HUES48 (cell line): ENCODE results near the gene UNC5A.
A peak's percentile ranks its signal among the peaks of the same experiment; 100 is the strongest.

ENCODE experiments used
- H3K27ac ChIP-seq: one replicate; pipeline ENCODE4 v1.7.0; 2013; ENCODE audit warnings: low read depth, low read length, inconsistent platforms
- H3K27me3 ChIP-seq: 2 replicates; pipeline ENCODE4 v1.6.1; 2013; ENCODE audit warnings: mild to moderate bottlenecking, low read length; ENCODE audit not compliant: control insufficient read depth, insufficient read depth
- H3K36me3 ChIP-seq: 2 replicates; pipeline ENCODE4 v1.6.1; 2013; ENCODE audit warnings: low read length; ENCODE audit not compliant: control insufficient read depth, insufficient read depth
- H3K4me1 ChIP-seq: 2 replicates; pipeline ENCODE4 v1.6.1; 2013; ENCODE audit warnings: mild to moderate bottlenecking, low read length; ENCODE audit not compliant: control insufficient read depth, insufficient read depth
- H3K4me3 ChIP-seq: 2 replicates; pipeline ENCODE4 v1.5.1; 2013; ENCODE audit warnings: mild to moderate bottlenecking, low read depth, low read length
- H3K9ac ChIP-seq: 2 replicates; pipeline ENCODE4 v1.6.1; 2013; ENCODE audit warnings: mild to moderate bottlenecking, low read depth, low read length, moderate library complexity
- H3K9me3 ChIP-seq: 2 replicates; pipeline ENCODE4 v1.6.1; 2013; ENCODE audit warnings: low read length; ENCODE audit not compliant: control insufficient read depth, insufficient read depth

Gene UNC5A

GRCh38 chr5:176816043-176816745 lies 5.8 kb downstream of the UNC5A start:
- H3K9me3 ChIP-seq: no peaks in the 10 kb centered on the region
- H3K4me1 ChIP-seq: peaks cover 14% of the 10 kb centered on the region; the same call in 1 of the 2 replicates
- no peak overlapping the region for H3K9ac ChIP-seq
- H3K36me3 ChIP-seq: no peaks in the 10 kb centered on the region
- peaks cover 26% of the 10 kb centered on the region for H3K27me3 ChIP-seq
- H3K4me3 ChIP-seq: no peak overlapping the region
- no peak overlapping the region for H3K27ac ChIP-seq

- Histone ChIP-seq H3K4me3 (peak overlapping the region; percentile 52; the same call in 1 of the 2 replicates), H3K36me3 (no peaks in the 10 kb centered on the region), H3K27ac (no peak overlapping the region), H3K9me3 (no peaks in the 10 kb centered on the region), H3K9ac (no peak overlapping the region), H3K4me1 (peaks cover 14% of the 10 kb centered on the region; the same call in 1 of the 2 replicates), H3K27me3 (peaks cover 20% of the 10 kb centered on the region)
These were observed 6.5 kb downstream of the UNC5A start for GRCh38 chr5:176816791-176817347.

GRCh38 chr5:176817369-176817840 lies 7.0 kb downstream of the UNC5A start:
- no peaks in the 10 kb centered on the region for H3K36me3 ChIP-seq
- H3K4me3 ChIP-seq: peak overlapping the region; percentile 59; the same call in 1 of the 2 replicates
- H3K4me1 ChIP-seq: peaks cover 14% of the 10 kb centered on the region; the same call in 1 of the 2 replicates
- H3K27ac ChIP-seq: no peak overlapping the region
- H3K27me3 ChIP-seq: peaks cover 14% of the 10 kb centered on the region
- no peak overlapping the region for H3K9ac ChIP-seq
- H3K9me3 ChIP-seq: no peaks in the 10 kb centered on the region

GRCh38 chr5:176817841-176818377 lies 7.5 kb downstream of the UNC5A start:
- H3K9me3 ChIP-seq: no peaks in the 10 kb centered on the region
- H3K9ac ChIP-seq: no peak overlapping the region
- H3K36me3 ChIP-seq: no peaks in the 10 kb centered on the region
- no peak overlapping the region for H3K27ac ChIP-seq
- peaks cover 14% of the 10 kb centered on the region; the same call in 1 of the 2 replicates for H3K4me1 ChIP-seq
- H3K27me3 ChIP-seq: peaks cover 10% of the 10 kb centered on the region
- H3K4me3 ChIP-seq: peak overlapping the region; percentile 59

- Histone ChIP-seq H3K9me3 (no peaks in the 10 kb centered on the region), H3K4me3 (peak overlapping the region; percentile 59), H3K27me3 (peaks cover 7% of the 10 kb centered on the region), H3K36me3 (no peaks in the 10 kb centered on the region), H3K27ac (no peak overlapping the region), H3K4me1 (peaks cover 14% of the 10 kb centered on the region; the same call in 1 of the 2 replicates), H3K9ac (no peak overlapping the region)
These were observed 8.2 kb downstream of the UNC5A start for GRCh38 chr5:176818391-176819098.

- Histone ChIP-seq H3K27me3 (peaks cover 7% of the 10 kb centered on the region; the same call in 1 of the 2 replicates), H3K27ac (no peak overlapping the region)
These were observed 9.1 kb downstream of the UNC5A start for GRCh38 chr5:176819476-176819875.

GRCh38 chr5:176820937-176821336 lies 10.6 kb downstream of the UNC5A start:
- Histone ChIP-seq H3K27me3 (peaks cover 7% of the 10 kb centered on the region; the same call in 1 of the 2 replicates), H3K36me3 (no peaks in the 10 kb centered on the region), H3K4me1 (peaks cover 14% of the 10 kb centered on the region; the same call in 1 of the 2 replicates), H3K4me3 (no peak overlapping the region), H3K9ac (no peak overlapping the region), H3K9me3 (no peaks in the 10 kb centered on the region), H3K27ac (no peak overlapping the region)

More at GRCh38 chr5:176819476-176819875, 9.1 kb downstream of the UNC5A start:
- no peaks in the 10 kb centered on the region for H3K36me3 ChIP-seq
- H3K9ac ChIP-seq: no peak overlapping the region
- H3K4me3 ChIP-seq: no peak overlapping the region
- no peaks in the 10 kb centered on the region for H3K9me3 ChIP-seq
- H3K4me1 ChIP-seq: peaks cover 14% of the 10 kb centered on the region; the same call in 1 of the 2 replicates

- Histone ChIP-seq H3K27ac (no peak overlapping the region), H3K27me3 (peaks cover 4% of the 10 kb centered on the region; the same call in 1 of the 2 replicates), H3K36me3 (no peaks in the 10 kb centered on the region), H3K4me1 (peaks cover 12% of the 10 kb centered on the region; the same call in 1 of the 2 replicates), H3K9ac (no peak overlapping the region), H3K4me3 (no peak overlapping the region), H3K9me3 (no peaks in the 10 kb centered on the region)
These were observed 11.1 kb downstream of the UNC5A start for GRCh38 chr5:176821441-176821840.

- Histone ChIP-seq H3K4me3 (no peak overlapping the region), H3K4me1 (peaks cover 6% of the 10 kb centered on the region; the same call in 1 of the 2 replicates), H3K9ac (no peak overlapping the region), H3K36me3 (no peaks in the 10 kb centered on the region), H3K27ac (no peak overlapping the region), H3K27me3 (0 out of 2 replicates have a peak, but pooled peaks cover 3% of the 10 kb centered on the region), H3K9me3 (no peaks in the 10 kb centered on the region)
These were observed 11.9 kb downstream of the UNC5A start for GRCh38 chr5:176822041-176822792.
